Measurements from ENCODE around the gene PSG7.
"Not testable (repeated sequence)": the region's sequence is repeated elsewhere in the genome, so short reads cannot be mapped to it uniquely, and the experiment has no call there.

- TF ChIP-seq CTCF (IDR thresholded peaks at IDR 0.05; ENCODE audit: borderline replicate concordance, extremely low read depth, low read length, poor library complexity, severe bottlenecking); EZH2 (IDR thresholded peaks at IDR 0.05; ENCODE audit: borderline replicate concordance, low read depth, low read length, severe bottlenecking): not testable (repeated sequence)
Observed at GRCh38 chr19:42951476-42951875, 14.5 kb upstream of the PSG7 start.
